ENCODE data around the gene ZSCAN21. TPM values are rescaled to one million over a fixed set of nuclear protein-coding genes. Genes with fewer than 3 reads are reported as not detected.

Gene ZSCAN21
- total RNA-seq, 3 donors from 2014 or later = 8.5 to 9.9 (median 9.4) TPM

DNA sequence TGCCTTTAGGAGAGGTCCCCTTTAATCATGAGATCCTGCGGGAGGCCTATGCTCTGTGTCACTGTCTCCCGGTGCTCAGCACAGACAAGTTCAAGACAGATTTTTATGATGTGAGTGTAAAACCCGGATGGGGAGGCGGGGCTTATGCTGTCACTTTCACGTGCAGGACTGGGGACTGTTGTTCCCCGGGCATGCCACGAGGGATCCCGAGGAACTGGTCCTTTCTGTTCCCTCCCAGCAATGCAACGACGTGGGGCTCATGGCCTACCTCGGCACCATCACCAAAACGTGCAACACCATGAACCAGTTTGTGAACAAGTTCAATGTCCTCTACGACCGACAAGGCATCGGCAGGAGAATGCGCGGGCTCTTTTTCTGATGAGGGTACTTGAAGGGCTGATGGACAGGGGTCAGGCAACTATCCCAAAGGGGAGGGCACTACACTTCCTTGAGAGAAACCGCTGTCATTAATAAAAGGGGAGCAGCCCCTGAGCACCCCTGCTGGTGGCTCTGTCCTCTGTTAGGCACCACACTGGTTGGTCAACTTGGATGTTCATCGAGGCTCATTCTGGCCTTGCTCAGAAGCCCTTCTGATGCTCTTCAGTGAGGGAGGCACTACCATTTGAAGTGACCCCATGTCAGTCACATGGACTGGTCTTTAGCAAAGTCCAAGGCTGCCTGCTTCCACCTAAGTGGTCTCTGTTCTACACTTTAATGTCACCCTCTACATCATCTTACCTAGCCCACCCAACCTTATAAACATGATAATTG is 42.0 kb downstream of the ZSCAN21 start:
- peaks cover 38% of the 10 kb centered on the region for H3K36me3 Mint-ChIP-seq (ENCODE audit: insufficient read depth)
- H3K9me3 Mint-ChIP-seq = no peaks in the 10 kb centered on the region
- ATAC-seq (peak; percentile 5 to 8), DNase-seq (no peak)
- no peaks in the 10 kb centered on the region for H3K27me3 Mint-ChIP-seq (ENCODE audit: low read depth)
- H3K4me3 Mint-ChIP-seq = peak overlapping the region; percentile 23
- peaks cover 20% of the 10 kb centered on the region for H3K4me1 Mint-ChIP-seq (ENCODE audit: low read depth)

DNA sequence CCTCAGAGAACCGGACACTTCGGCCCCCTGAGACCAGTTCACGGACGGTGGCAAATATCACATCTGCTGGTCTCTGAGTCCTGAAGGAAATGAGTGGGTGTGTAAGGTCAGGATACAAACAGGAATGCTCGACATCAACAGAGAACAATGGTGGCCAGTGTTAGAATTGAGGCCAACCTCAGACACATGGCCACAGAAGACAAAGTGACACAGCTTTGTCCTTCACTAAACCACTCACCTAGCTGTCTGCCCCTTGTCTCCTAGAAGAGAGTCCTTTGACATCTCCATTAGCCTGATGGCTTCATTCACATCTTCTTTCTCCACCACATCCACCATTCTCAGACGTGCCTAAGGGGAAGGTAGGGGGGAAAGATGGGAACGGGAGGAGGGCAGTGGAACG is 43.5 kb downstream of the ZSCAN21 start:
- peaks cover 25% of the 10 kb centered on the region for H3K4me1 Mint-ChIP-seq (ENCODE audit: low read depth)
- no peak for ATAC-seq
- no peak for DNase-seq

DNA sequence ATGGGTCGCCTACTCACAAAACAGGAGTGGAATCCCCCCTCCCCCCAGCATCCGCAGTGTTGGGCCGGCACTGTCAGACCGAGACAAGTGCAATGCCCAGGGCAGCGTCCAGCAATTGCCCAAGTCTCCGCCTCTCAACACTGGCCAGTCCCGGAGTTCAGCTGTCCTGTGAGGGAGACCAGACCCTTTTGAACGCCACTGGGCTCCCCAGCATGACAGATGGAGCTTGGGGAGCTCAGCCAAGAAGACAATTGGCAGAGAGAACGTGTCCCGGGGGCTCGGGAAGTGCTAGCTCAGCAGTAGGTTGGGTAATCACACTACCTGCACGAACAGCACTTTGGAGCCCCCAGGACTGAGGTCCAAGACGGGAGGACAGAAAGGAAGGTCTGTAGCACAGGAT is 43.9 kb downstream of the ZSCAN21 start:
- ATAC-seq = no peak
- no peak for DNase-seq
- Mint-ChIP-seq H3K4me3 (peak overlapping the region; percentile 54), H3K36me3 (ENCODE audit: insufficient read depth) (peaks cover 52% of the 10 kb centered on the region), H3K27me3 (ENCODE audit: low read depth) (no peaks in the 10 kb centered on the region), H3K4me1 (ENCODE audit: low read depth) (peaks cover 25% of the 10 kb centered on the region), H3K9me3 (no peaks in the 10 kb centered on the region)

More for the DNA sequence above, 43.5 kb downstream of the ZSCAN21 start:
- Mint-ChIP-seq H3K36me3 (ENCODE audit: insufficient read depth) (peaks cover 48% of the 10 kb centered on the region), H3K4me3 (no peak overlapping the region), H3K9me3 (no peaks in the 10 kb centered on the region), H3K27me3 (ENCODE audit: low read depth) (no peaks in the 10 kb centered on the region)

GRCh38 chr7:100093925-100094486 is 44.4 kb downstream of the ZSCAN21 start:
- H3K4me3 Mint-ChIP-seq = no peak overlapping the region
- H3K27me3 Mint-ChIP-seq (ENCODE audit: low read depth) = no peaks in the 10 kb centered on the region
- H3K9me3 Mint-ChIP-seq = no peaks in the 10 kb centered on the region
- peaks cover 30% of the 10 kb centered on the region for H3K4me1 Mint-ChIP-seq (ENCODE audit: low read depth)
- H3K36me3 Mint-ChIP-seq (ENCODE audit: insufficient read depth) = peaks cover 57% of the 10 kb centered on the region
- ATAC-seq (no peak), DNase-seq (no peak)

- H3K27me3 Mint-ChIP-seq (ENCODE audit: low read depth) = no peaks in the 10 kb centered on the region
- H3K36me3 Mint-ChIP-seq (ENCODE audit: insufficient read depth) = peaks cover 67% of the 10 kb centered on the region
- no peaks in the 10 kb centered on the region for H3K9me3 Mint-ChIP-seq
- peaks cover 33% of the 10 kb centered on the region for H3K4me1 Mint-ChIP-seq (ENCODE audit: low read depth)
- H3K4me3 Mint-ChIP-seq = no peak overlapping the region
- no peak for ATAC-seq
- no peak for DNase-seq
These were observed 45.7 kb downstream of the ZSCAN21 start for GRCh38 chr7:100095289-100095688.

GRCh38 chr7:100095704-100096103 is 46.1 kb downstream of the ZSCAN21 start:
- H3K4me3 Mint-ChIP-seq = no peak overlapping the region
- H3K9me3 Mint-ChIP-seq = no peaks in the 10 kb centered on the region
- peaks cover 30% of the 10 kb centered on the region for H3K4me1 Mint-ChIP-seq (ENCODE audit: low read depth)

GRCh38 chr7:100098913-100099312 is 49.3 kb downstream of the ZSCAN21 start:
- Mint-ChIP-seq H3K4me1 (ENCODE audit: low read depth) (peaks cover 34% of the 10 kb centered on the region), H3K27me3 (ENCODE audit: low read depth) (no peaks in the 10 kb centered on the region), H3K4me3 (peak overlapping the region; percentile 67), H3K36me3 (ENCODE audit: insufficient read depth) (peaks cover 47% of the 10 kb centered on the region), H3K9me3 (no peaks in the 10 kb centered on the region)
- ATAC-seq = no peak
- no peak for DNase-seq

More at GRCh38 chr7:100095704-100096103, 46.1 kb downstream of the ZSCAN21 start:
- DNase-seq (no peak), ATAC-seq (no peak)
- Mint-ChIP-seq H3K27me3 (ENCODE audit: low read depth) (no peaks in the 10 kb centered on the region), H3K36me3 (ENCODE audit: insufficient read depth) (peaks cover 64% of the 10 kb centered on the region)

GRCh38 chr7:100099452-100099851 is 49.9 kb downstream of the ZSCAN21 start:
- Mint-ChIP-seq H3K4me1 (ENCODE audit: low read depth) (peaks cover 34% of the 10 kb centered on the region), H3K4me3 (peak overlapping the region; percentile 94), H3K9me3 (no peaks in the 10 kb centered on the region), H3K36me3 (ENCODE audit: insufficient read depth) (peaks cover 43% of the 10 kb centered on the region), H3K27me3 (ENCODE audit: low read depth) (no peaks in the 10 kb centered on the region)
- ATAC-seq (no peak), DNase-seq (no peak)

GRCh38 chr7:100100420-100101015 is 50.9 kb downstream of the ZSCAN21 start:
- Mint-ChIP-seq H3K36me3 (ENCODE audit: insufficient read depth) (peaks cover 44% of the 10 kb centered on the region), H3K4me3 (peak overlapping the region; percentile 94), H3K9me3 (no peaks in the 10 kb centered on the region), H3K4me1 (ENCODE audit: low read depth) (peaks cover 34% of the 10 kb centered on the region), H3K27me3 (ENCODE audit: low read depth) (no peaks in the 10 kb centered on the region)
- peak; percentile 79 for DNase-seq
- peak; percentile 77 to 83 for ATAC-seq

GRCh38 chr7:100101016-100101862 is 51.7 kb downstream of the ZSCAN21 start, which contains the start of the genes AP4M1 and MCM7:
TSS of gene AP4M1 (plus strand) at chr7:100101643. CDS start at chr7:100101715, 72 bp downstream.
TSS of gene MCM7 (minus strand) at chr7:100101397. CDS start at chr7:100101294, 103 bp downstream.
- peaks cover 39% of the 10 kb centered on the region for H3K36me3 Mint-ChIP-seq (ENCODE audit: insufficient read depth)
- no peaks in the 10 kb centered on the region for H3K9me3 Mint-ChIP-seq
- no peaks in the 10 kb centered on the region for H3K27me3 Mint-ChIP-seq (ENCODE audit: low read depth)
- peak; percentile 87 to 89 for ATAC-seq
- peak; percentile 92 for DNase-seq
- peaks cover 34% of the 10 kb centered on the region for H3K4me1 Mint-ChIP-seq (ENCODE audit: low read depth)
- H3K4me3 Mint-ChIP-seq = peak within 1 kb of the TSS; percentile 94

DNA sequence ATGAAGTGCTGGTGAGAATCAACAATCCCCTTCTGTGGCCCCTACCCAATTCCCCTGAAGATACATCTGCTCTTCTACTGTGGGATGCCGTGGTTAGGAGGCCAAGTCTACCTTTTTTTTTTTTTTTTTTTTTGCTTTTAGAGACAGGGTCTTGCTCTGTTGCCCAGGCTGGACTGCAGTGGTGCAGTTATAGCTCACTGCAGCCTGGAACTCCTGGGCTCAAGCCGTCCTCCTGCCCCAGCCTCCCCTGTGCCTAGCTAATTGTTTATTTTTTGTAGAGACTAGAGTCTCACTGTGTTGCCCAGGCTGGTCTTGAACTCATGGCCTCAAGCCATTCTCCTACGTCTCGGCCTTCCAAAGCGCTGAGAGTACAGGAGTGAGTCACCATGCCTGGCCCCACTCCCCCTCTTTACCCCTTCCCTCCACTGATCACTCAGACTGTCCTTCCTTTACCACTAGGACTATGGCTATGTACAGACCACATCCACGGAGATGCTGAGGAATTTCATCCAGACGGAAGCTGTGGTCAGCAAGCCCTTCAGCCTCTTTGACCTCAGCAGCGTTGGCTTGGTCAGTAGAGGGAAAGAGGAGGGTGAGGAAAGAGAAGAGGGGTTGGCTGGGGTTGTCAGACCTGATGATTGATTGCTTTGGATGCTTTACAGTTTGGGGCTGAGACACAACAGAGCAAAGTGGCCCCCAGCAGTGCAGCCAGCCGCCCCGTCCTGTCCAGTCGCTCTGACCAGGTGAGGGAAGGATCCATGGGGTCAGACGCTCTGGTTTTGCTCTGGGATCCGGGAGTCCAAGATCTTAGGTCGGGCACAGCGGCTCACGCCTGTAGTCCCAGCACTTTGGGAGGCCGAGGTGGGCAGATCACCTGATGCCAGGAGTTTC is 53.6 kb downstream of the ZSCAN21 start:
- DNase-seq = no peak
- Mint-ChIP-seq H3K36me3 (ENCODE audit: insufficient read depth) (peaks cover 35% of the 10 kb centered on the region), H3K27me3 (ENCODE audit: low read depth) (no peaks in the 10 kb centered on the region), H3K4me1 (ENCODE audit: low read depth) (peaks cover 26% of the 10 kb centered on the region), H3K9me3 (no peaks in the 10 kb centered on the region), H3K4me3 (peak overlapping the region; percentile 94)
- ATAC-seq = no peak

DNA sequence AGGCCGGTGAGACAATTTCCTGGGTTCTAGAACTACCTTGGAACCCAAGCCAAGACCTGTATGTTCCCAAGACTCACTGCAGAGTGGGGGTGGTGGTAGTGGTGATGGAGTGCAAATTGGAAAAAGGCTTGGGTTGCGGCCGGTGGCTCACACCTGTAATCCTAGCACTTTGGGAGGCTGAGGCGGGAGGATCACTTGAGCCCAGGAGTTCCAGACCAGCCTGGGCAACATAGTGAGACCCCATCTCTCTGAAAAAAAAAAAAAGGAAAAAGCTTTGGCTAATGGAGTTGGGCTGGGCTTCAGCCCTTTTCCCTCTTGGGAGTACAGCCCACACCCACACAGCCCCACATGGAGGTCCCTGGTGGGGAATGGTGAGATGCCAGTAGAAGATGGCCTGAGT is 56.0 kb downstream of the ZSCAN21 start:
- Mint-ChIP-seq H3K4me1 (ENCODE audit: low read depth) (peaks cover 5% of the 10 kb centered on the region), H3K4me3 (no peak overlapping the region), H3K36me3 (ENCODE audit: insufficient read depth) (peaks cover 24% of the 10 kb centered on the region), H3K9me3 (no peaks in the 10 kb centered on the region), H3K27me3 (ENCODE audit: low read depth) (no peaks in the 10 kb centered on the region)
- DNase-seq = no peak
- no peak for ATAC-seq

DNA sequence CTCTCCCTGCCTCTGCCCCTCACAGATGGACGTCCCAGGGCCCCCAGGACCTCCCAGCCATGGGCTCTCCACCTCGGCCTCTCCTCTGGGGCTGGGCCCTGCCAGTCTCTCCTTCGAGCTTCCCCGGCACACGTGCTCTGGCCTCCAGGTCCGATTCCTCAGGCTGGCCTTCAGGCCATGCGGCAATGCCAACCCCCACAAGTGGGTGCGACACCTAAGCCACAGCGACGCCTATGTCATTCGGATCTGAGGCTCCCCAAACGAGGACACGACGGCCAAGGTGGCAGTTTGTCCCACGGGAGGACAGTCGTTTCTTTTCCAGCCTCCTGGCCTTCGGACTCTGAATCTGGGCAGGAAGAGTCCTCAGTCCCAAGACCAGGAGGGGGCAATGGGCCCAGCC is 57.1 kb downstream of the ZSCAN21 start:
- H3K27me3 Mint-ChIP-seq (ENCODE audit: low read depth) = no peaks in the 10 kb centered on the region

More for the DNA sequence above, 57.1 kb downstream of the ZSCAN21 start:
- DNase-seq (no peak), ATAC-seq (no peak)
- Mint-ChIP-seq H3K9me3 (no peaks in the 10 kb centered on the region), H3K4me1 (ENCODE audit: low read depth) (peaks cover 5% of the 10 kb centered on the region), H3K36me3 (ENCODE audit: insufficient read depth) (peaks cover 26% of the 10 kb centered on the region), H3K4me3 (no peak overlapping the region)
